WTC11 (cell line): ENCODE measurements around the gene CADM4. TPM values are rescaled to one million over a fixed set of nuclear protein-coding genes. Genes with fewer than 3 reads are reported as not detected.

Experiments used
- ATAC-seq: fragments of 200-7000 bp; cut with Tn5 transposase; 2 replicates; pipeline ENCODE4 v1.10.0; 2021; ENCODE audit warnings: mild to moderate bottlenecking, moderate library complexity
- CTCF ChIA-PET: fragments of 300-600 bp; sonication (Branson Sonifier 250); formaldehyde crosslinking; loops from one replicate; lab custom pipeline; 2021; ENCODE audit warnings: antibody characterized with exemption; lab: Charles Lee
- POLR2A ChIA-PET: fragments of 350-600 bp; sonication (Branson Sonifier 250); formaldehyde crosslinking; loops from one replicate; lab custom pipeline; 2021; ENCODE audit warnings: antibody characterized with exemption; lab: Charles Lee
- DNase-seq: peaks from one replicate; pipeline ENCODE4 v3.0.0; 2021; ENCODE audit warnings: low spot score
- H3K27ac Mint-ChIP-seq: 2 replicates; pipeline ENCODE4 v1.8.0; 2021; ENCODE audit warnings: mixed read lengths
- H3K27me3 Mint-ChIP-seq: 2 replicates; pipeline ENCODE4 v1.8.0; 2021; ENCODE audit warnings: low read depth, mild to moderate bottlenecking, moderate library complexity, mixed read lengths
- H3K36me3 Mint-ChIP-seq: 2 replicates; pipeline ENCODE4 v1.8.0; 2021; ENCODE audit warnings: mixed read lengths
- H3K4me1 Mint-ChIP-seq: 2 replicates; pipeline ENCODE4 v1.8.0; 2022; ENCODE audit warnings: mixed read lengths
- H3K4me3 Mint-ChIP-seq: 2 replicates; pipeline ENCODE4 v1.8.0; 2021; ENCODE audit warnings: mild to moderate bottlenecking, moderate library complexity, mixed read lengths
- H3K9me3 Mint-ChIP-seq: 2 replicates; pipeline ENCODE4 v1.8.0; 2021; ENCODE audit warnings: mixed read lengths
- ATF1 ChIP-seq: sonication (generic); formaldehyde crosslinking; IDR thresholded peaks from 2 replicates; pipeline ENCODE4 v1.8.1; 2023; ENCODE audit warnings: mild to moderate bottlenecking, moderate library complexity, missing genetic modification reagents
- CBFB ChIP-seq: sonication (generic); formaldehyde crosslinking; IDR thresholded peaks from 2 replicates; pipeline ENCODE4 v1.8.1; 2022; ENCODE audit warnings: mild to moderate bottlenecking, low read depth, missing genetic modification reagents
- ETV6 ChIP-seq: sonication (generic); formaldehyde crosslinking; IDR thresholded peaks from 2 replicates; pipeline ENCODE4 v1.8.1; 2022; ENCODE audit warnings: mild to moderate bottlenecking, missing genetic modification reagents
- GABPB1 ChIP-seq: sonication (generic); formaldehyde crosslinking; IDR thresholded peaks from 2 replicates; pipeline ENCODE4 v1.8.1; 2023; ENCODE audit warnings: mild to moderate bottlenecking, missing genetic modification reagents
- GTF2I ChIP-seq: fragments of 250-450 bp; sonication (Bioruptor Pico); conservative IDR thresholded peaks from 2 replicates; pipeline ENCODE4 v1.4.0; 2021; ENCODE audit warnings: mild to moderate bottlenecking
- HMGA2 ChIP-seq: fragments of 250-450 bp; sonication (Bioruptor Pico); IDR thresholded peaks from 2 replicates; pipeline ENCODE4 v1.4.0; 2021; ENCODE audit warnings: mild to moderate bottlenecking, moderate library complexity
- JAZF1 ChIP-seq: fragments of 250-450 bp; sonication (Bioruptor Pico); IDR thresholded peaks from 2 replicates; pipeline ENCODE4 v1.9.0; 2021; ENCODE audit warnings: moderate library complexity, mild to moderate bottlenecking, inconsistent platforms
- NFE2L1 ChIP-seq: sonication (generic); formaldehyde crosslinking; IDR thresholded peaks from 2 replicates; pipeline ENCODE4 v1.8.1; 2023; ENCODE audit warnings: missing genetic modification reagents
- TCF7 ChIP-seq: sonication (generic); formaldehyde crosslinking; IDR thresholded peaks from 2 replicates; pipeline ENCODE4 v1.8.0; 2022; ENCODE audit warnings: mild to moderate bottlenecking, low read depth, missing genetic modification reagents, moderate library complexity
- TEAD1 ChIP-seq: sonication (generic); formaldehyde crosslinking; IDR thresholded peaks from 2 replicates; pipeline ENCODE4 v1.8.0; 2022; ENCODE audit warnings: mild to moderate bottlenecking, missing genetic modification reagents
- ZNF232 ChIP-seq: sonication (generic); formaldehyde crosslinking; IDR thresholded peaks from 2 replicates; pipeline ENCODE4 v1.8.0; 2022; ENCODE audit warnings: mild to moderate bottlenecking, missing genetic modification reagents
- ZNF263 ChIP-seq: sonication (generic); formaldehyde crosslinking; IDR thresholded peaks from 2 replicates; pipeline ENCODE4 v1.8.1; 2022; ENCODE audit warnings: low read depth, mild to moderate bottlenecking, moderate library complexity, missing genetic modification reagents
- total RNA-seq: library from RNA; stranded (reverse); gene quantifications from 3 replicates; pipeline ENCODE4 v1.2.3, GENCODE V29; 2021
- TF ChIP-seq, protein P1 (sequence below): sonication (generic); formaldehyde crosslinking; IDR thresholded peaks from 2 replicates; pipeline ENCODE4 v1.8.0; 2022; ENCODE audit warnings: mild to moderate bottlenecking, missing genetic modification reagents
- TF ChIP-seq, protein P2 (sequence below): fragments of 250-450 bp; sonication (Bioruptor Pico); IDR thresholded peaks from 2 replicates; pipeline ENCODE4 v2.1.2; 2022; ENCODE audit warnings: mild to moderate bottlenecking, moderate library complexity
- TF ChIP-seq, protein P3 (sequence below): fragments of 250-450 bp; sonication (Bioruptor Pico); IDR thresholded peaks from 2 replicates; pipeline ENCODE4 v1.9.0; 2021; ENCODE audit warnings: mild to moderate bottlenecking
- TF ChIP-seq, protein P4 (sequence below): sonication (generic); formaldehyde crosslinking; conservative IDR thresholded peaks from 2 replicates; pipeline ENCODE4 v1.8.1; 2023; ENCODE audit warnings: mild to moderate bottlenecking, low read depth, missing genetic modification reagents, moderate library complexity
- TF ChIP-seq, protein P5 (sequence below): sonication (generic); formaldehyde crosslinking; IDR thresholded peaks from 2 replicates; pipeline ENCODE4 v1.8.1; 2023; ENCODE audit warnings: mild to moderate bottlenecking, missing genetic modification reagents, borderline replicate concordance
- TF ChIP-seq, protein P6 (sequence below): sonication (generic); formaldehyde crosslinking; IDR thresholded peaks from 2 replicates; pipeline ENCODE4 v1.8.1; 2023; ENCODE audit warnings: mild to moderate bottlenecking, moderate library complexity, missing genetic modification reagents
- TF ChIP-seq, protein P7 (sequence below): fragments of 250-450 bp; sonication (Bioruptor Pico); conservative IDR thresholded peaks from 2 replicates; pipeline ENCODE4 v1.9.0; 2021; ENCODE audit warnings: mild to moderate bottlenecking

Gene CADM4
- total RNA-seq, 1 experiment from 2014 or later, result 13.3 TPM

DNA sequence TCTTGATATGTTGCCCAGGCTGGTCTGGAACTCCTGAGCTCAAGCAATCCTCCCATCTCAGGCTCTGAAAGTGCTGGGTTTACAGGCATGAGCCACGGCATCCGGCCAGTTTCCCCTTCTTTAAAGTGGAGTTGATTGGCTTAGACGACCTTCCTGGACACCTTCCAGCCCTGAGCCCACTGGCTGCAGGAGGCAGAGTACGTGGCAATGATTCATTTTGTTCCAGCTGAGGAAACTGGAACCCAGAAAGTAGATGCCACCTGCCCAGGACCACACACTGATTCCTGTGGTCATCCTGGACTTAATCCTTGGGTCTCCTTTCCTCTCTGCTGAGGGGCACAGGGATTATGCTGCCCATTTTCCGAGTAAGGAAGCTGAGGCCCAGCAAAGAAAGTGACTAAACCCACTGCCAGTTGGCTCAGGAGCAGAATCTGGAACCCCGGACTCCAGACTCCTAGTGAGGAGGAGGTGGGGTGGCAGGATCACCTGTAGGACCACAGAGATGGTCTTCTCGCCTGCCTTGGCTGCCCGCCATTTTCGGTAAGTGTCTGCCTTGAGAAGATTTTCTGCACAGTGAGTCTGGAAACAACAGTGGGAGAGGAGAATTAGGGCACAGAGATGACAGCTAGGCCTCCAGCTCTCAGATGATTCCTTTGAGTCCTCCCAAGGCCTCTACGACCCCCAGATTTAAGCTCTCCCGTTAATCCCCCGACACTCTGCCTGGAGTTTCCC, 65.1 kb downstream of the CADM4 start:
- peaks cover 33% of the 10 kb centered on the region for H3K4me1 Mint-ChIP-seq
- ChIA-PET POLR2A (interaction anchor here (1.0 kb wide), 1 partner anchor 20 kb away, joined by 4 read pairs; no protein-coding TSS in a partner anchor), CTCF (interaction anchor here (0.6 to 2.8 kb wide), 6 partner anchors 12 to 1182 kb away, joined by 3 to 18 read pairs (median 4); partner anchors contain the start of genes IRGQ and ZNF576)
- DNase-seq (no peak), ATAC-seq (no peak)
- H3K27ac Mint-ChIP-seq, result peak overlapping the region; percentile 91; the same call in 1 of the 2 replicates
- H3K27me3 Mint-ChIP-seq, result no peaks in the 10 kb centered on the region; the same call in none of the 2 replicates
- no peaks in the 10 kb centered on the region; the same call in 1 of the 2 replicates for H3K36me3 Mint-ChIP-seq
- TF ChIP-seq, protein P1, sequence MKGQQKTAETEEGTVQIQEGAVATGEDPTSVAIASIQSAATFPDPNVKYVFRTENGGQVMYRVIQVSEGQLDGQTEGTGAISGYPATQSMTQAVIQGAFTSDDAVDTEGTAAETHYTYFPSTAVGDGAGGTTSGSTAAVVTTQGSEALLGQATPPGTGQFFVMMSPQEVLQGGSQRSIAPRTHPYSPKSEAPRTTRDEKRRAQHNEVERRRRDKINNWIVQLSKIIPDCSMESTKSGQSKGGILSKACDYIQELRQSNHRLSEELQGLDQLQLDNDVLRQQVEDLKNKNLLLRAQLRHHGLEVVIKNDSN (CRISPR knock-in tag), result no peak
- TF ChIP-seq, protein P2, sequence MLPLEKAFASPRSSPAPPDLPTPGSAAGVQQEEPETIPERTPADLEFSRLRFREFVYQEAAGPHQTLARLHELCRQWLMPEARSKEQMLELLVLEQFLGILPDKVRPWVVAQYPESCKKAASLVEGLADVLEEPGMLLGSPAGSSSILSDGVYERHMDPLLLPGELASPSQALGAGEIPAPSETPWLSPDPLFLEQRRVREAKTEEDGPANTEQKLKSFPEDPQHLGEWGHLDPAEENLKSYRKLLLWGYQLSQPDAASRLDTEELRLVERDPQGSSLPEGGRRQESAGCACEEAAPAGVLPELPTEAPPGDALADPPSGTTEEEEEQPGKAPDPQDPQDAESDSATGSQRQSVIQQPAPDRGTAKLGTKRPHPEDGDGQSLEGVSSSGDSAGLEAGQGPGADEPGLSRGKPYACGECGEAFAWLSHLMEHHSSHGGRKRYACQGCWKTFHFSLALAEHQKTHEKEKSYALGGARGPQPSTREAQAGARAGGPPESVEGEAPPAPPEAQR (CRISPR knock-in tag), result no peak
- TF ChIP-seq NFE2L1 (CRISPR knock-in tag) (no peak), GABPB1 (CRISPR knock-in tag) (no peak), ZNF232 (CRISPR knock-in tag) (no peak), HMGA2 (CRISPR knock-in tag) (no peak), JAZF1 (no peak), CBFB (CRISPR knock-in tag) (no peak), GTF2I (CRISPR knock-in tag) (no peak), ATF1 (CRISPR knock-in tag) (no peak), TEAD1 (CRISPR knock-in tag) (no peak), ETV6 (CRISPR knock-in tag) (no peak), TCF7 (CRISPR knock-in tag) (no peak), ZNF263 (no peak)
- TF ChIP-seq, protein P3, sequence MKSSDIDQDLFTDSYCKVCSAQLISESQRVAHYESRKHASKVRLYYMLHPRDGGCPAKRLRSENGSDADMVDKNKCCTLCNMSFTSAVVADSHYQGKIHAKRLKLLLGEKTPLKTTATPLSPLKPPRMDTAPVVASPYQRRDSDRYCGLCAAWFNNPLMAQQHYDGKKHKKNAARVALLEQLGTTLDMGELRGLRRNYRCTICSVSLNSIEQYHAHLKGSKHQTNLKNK, result no peak
- TF ChIP-seq, protein P4, sequence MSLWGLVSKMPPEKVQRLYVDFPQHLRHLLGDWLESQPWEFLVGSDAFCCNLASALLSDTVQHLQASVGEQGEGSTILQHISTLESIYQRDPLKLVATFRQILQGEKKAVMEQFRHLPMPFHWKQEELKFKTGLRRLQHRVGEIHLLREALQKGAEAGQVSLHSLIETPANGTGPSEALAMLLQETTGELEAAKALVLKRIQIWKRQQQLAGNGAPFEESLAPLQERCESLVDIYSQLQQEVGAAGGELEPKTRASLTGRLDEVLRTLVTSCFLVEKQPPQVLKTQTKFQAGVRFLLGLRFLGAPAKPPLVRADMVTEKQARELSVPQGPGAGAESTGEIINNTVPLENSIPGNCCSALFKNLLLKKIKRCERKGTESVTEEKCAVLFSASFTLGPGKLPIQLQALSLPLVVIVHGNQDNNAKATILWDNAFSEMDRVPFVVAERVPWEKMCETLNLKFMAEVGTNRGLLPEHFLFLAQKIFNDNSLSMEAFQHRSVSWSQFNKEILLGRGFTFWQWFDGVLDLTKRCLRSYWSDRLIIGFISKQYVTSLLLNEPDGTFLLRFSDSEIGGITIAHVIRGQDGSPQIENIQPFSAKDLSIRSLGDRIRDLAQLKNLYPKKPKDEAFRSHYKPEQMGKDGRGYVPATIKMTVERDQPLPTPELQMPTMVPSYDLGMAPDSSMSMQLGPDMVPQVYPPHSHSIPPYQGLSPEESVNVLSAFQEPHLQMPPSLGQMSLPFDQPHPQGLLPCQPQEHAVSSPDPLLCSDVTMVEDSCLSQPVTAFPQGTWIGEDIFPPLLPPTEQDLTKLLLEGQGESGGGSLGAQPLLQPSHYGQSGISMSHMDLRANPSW (CRISPR knock-in tag), result no peak
- TF ChIP-seq, protein P5, sequence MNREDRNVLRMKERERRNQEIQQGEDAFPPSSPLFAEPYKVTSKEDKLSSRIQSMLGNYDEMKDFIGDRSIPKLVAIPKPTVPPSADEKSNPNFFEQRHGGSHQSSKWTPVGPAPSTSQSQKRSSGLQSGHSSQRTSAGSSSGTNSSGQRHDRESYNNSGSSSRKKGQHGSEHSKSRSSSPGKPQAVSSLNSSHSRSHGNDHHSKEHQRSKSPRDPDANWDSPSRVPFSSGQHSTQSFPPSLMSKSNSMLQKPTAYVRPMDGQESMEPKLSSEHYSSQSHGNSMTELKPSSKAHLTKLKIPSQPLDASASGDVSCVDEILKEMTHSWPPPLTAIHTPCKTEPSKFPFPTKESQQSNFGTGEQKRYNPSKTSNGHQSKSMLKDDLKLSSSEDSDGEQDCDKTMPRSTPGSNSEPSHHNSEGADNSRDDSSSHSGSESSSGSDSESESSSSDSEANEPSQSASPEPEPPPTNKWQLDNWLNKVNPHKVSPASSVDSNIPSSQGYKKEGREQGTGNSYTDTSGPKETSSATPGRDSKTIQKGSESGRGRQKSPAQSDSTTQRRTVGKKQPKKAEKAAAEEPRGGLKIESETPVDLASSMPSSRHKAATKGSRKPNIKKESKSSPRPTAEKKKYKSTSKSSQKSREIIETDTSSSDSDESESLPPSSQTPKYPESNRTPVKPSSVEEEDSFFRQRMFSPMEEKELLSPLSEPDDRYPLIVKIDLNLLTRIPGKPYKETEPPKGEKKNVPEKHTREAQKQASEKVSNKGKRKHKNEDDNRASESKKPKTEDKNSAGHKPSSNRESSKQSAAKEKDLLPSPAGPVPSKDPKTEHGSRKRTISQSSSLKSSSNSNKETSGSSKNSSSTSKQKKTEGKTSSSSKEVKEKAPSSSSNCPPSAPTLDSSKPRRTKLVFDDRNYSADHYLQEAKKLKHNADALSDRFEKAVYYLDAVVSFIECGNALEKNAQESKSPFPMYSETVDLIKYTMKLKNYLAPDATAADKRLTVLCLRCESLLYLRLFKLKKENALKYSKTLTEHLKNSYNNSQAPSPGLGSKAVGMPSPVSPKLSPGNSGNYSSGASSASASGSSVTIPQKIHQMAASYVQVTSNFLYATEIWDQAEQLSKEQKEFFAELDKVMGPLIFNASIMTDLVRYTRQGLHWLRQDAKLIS, result no peak
- TF ChIP-seq, protein P6, sequence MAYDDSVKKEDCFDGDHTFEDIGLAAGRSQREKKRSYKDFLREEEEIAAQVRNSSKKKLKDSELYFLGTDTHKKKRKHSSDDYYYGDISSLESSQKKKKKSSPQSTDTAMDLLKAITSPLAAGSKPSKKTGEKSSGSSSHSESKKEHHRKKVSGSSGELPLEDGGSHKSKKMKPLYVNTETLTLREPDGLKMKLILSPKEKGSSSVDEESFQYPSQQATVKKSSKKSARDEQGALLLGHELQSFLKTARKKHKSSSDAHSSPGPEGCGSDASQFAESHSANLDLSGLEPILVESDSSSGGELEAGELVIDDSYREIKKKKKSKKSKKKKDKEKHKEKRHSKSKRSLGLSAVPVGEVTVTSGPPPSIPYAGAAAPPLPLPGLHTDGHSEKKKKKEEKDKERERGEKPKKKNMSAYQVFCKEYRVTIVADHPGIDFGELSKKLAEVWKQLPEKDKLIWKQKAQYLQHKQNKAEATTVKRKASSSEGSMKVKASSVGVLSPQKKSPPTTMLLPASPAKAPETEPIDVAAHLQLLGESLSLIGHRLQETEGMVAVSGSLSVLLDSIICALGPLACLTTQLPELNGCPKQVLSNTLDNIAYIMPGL (CRISPR knock-in tag), result no peak
- TF ChIP-seq, protein P7, sequence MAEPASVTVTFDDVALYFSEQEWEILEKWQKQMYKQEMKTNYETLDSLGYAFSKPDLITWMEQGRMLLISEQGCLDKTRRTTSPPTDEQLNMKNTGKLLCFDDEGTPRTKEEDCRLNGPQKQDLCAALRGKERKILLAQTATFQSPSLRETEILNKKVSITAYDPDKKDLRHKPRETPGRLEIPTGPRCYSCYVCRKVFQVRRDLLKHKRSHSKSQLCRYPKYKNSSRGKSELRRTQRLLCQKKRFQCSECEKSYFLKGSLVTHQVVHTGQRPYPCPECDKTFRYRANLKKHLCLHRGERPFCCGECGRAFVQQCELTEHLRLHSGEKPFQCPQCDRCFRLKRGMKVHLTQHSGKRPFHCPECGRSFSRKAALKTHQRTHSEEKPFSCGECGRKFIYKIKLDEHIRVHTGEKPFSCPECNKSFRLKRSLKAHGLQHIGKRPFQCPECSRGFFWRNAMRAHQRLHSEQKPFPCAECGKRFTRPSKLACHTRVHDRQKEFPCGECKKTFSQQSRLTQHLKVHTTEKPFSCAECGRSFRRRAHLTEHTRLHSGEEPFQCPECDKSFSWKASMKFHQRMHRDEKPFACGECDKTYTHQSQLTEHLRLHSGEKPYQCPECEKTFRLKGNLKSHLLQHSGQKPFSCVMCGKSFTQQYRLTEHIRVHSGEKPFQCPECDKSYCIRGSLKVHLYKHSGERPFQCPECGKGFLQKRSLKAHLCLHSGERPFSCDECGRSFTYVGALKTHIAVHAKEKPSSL (CRISPR knock-in tag), result no peak
- TF ChIP-seq, all 79 proteins: peak for 0
- H3K4me3 Mint-ChIP-seq, result peak overlapping the region; percentile 96
- H3K9me3 Mint-ChIP-seq, result no peaks in the 10 kb centered on the region
